HG02943 (cell line): ENCODE data around the gene DGKZ.
"Not testable (repeated sequence)": the region's sequence is repeated elsewhere in the genome, so short reads cannot be mapped to it uniquely, and the experiment has no call there.

ENCODE experiments used
- ATAC-seq: cut with Tn5 transposase; IDR thresholded peaks from one replicate; pipeline ENCODE4 v1.9.1; 2021; ENCODE audit warnings: mild to moderate bottlenecking, low read depth, moderate library complexity; ENCODE audit not compliant: unreplicated experiment

Gene DGKZ

DNA sequence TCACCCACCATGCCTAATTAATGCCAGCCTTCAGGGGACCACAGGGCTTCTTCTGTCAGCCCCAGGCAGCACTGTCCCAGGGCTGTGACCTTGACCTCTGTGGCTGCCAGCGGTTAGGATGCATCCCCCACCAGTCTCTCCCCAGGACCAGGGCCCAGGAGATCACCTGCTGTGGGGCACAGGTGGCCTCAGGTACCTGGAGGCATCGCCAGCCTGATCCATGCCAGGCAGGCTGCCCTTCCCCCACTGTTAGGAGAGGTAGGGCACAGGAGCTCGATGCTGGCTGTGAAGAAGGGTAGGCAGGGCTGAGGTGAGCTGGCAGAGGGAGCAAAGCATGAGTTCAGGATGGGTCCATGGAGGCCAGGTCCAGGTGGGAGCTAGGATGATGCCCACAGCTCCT lies 17.5 kb downstream of the DGKZ start:
- no peak for ATAC-seq

DNA sequence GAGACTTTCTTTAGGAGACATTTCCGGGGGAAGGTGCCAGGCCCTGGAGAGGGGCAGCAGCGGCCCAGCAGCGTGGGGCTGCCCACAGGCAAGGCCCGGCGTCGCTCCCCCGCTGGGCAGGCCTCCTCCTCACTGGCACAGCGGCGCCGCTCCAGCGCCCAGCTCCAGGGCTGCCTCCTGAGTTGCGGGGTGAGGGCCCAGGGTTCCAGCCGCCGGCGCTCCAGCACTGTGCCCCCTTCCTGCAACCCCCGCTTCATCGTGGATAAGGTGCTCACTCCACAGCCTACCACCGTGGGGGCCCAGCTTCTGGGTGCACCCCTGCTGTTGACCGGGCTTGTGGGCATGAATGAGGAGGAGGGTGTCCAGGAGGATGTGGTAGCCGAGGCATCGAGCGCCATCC lies 19.0 kb downstream of the DGKZ start:
- no peak for ATAC-seq

DNA sequence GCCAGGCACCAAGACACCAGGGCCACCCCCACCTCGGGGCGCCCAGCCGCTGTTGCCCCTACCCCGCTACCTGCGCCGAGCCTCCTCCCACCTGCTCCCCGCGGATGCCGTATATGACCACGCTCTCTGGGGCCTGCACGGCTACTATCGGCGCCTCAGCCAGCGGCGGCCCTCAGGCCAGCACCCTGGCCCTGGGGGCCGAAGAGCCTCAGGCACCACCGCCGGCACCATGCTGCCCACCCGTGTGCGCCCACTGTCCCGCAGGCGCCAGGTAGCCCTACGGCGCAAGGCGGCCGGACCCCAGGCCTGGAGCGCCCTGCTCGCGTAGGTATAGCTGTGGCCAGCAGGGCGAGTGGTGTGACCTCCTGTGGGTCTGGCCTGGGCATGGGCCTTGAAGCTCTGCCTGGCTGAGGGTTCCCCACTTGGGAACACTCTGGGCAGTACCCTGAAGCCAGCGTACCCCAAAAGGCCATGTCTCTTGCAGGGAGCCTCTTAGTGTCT lies 19.4 kb downstream of the DGKZ start:
- no peak for ATAC-seq

DNA sequence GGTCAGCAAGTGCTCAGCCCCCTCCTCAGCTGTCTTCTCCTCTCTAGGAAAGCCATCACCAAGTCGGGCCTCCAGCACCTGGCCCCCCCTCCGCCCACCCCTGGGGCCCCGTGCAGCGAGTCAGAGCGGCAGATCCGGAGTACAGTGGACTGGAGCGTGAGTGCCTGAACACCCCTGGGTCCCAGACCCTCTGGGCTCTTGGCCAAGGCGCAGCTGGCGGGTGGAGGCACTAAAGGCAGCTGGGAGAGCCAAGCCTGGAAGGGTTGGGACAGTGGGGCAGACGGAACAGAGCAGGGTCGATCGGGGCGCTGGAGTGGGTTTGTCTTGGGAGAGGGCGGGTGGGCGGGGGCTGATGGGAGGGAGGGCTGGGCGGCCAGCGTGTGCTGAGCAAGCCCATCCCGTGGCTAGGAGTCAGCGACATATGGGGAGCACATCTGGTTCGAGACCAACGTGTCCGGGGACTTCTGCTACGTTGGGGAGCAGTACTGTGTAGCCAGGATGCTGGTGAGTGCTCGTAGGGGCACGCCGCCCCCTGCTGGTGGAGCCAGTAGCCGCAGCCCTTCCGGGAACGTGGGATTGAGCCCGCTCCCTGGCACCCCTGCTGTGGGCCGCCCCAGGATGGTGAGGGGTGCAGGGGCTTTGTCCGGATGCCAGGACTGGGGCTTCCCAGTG lies 20.1 kb downstream of the DGKZ start:
- ATAC-seq = no peak

DNA sequence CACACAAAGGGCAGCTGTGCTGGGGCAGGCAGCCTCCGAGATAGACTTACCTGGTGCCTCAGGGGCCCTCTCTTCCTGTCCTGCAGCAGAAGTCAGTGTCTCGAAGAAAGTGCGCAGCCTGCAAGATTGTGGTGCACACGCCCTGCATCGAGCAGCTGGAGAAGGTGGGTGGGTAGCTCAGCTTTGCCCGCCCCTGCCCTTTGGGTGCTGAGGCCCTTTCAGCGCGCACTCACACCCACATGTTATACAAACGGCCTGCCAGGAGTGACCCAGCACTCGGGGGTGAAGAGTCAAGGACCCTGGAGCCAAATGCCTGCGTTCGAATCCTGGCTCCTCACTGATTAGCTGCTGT lies 20.6 kb downstream of the DGKZ start:
- no peak for ATAC-seq

DNA sequence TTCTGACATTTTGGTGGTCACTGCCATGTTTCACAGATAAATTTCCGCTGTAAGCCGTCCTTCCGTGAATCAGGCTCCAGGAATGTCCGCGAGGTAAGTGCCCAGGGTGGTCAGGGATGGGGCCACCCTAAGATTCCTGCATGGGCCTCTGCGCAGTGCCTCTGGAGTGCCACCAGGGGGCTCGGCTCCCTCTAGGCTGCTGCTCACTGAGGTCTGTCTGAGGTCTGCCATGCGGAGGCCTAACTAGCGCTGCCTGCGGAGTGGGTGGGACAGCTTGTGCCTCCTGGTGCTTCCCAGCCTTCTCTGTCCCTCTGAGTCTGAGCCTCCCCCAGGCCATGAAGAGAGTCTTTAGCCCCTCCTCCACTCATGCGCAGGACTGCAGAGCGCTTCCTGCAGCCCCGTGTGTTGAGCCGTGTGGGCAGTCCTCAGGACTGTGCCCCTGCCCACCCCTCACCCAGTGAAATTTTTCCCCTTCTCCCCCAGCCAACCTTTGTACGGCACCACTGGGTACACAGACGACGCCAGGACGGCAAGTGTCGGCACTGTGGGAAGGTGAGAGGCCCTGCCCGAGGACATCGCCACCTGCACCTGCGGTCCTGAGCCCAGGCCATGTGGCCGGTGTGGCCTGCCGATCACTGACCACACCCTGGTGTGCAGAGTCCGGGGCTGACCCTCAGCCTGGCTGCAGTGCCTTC lies 22.3 kb downstream of the DGKZ start:
- no peak for ATAC-seq

DNA sequence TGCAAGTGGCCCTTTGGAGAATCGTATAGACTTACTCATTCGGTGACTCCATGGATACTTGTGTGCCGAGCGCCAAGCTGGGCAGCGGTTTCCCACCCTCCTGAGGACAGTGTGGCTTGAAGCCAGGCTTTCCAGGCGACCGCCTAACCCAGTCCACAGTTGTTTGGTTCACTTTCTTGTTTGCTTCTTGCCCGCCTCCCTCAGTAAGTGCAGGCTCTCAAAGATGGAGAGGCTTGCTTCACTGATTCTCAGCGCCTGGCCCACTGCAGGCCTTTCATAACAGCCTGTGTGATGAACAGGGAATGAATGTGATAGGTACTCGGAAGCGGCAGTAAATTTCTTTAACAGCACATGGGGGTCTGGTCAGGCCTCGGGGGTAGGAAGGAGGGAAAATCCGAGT lies 23.0 kb downstream of the DGKZ start:
- no peak for ATAC-seq

DNA sequence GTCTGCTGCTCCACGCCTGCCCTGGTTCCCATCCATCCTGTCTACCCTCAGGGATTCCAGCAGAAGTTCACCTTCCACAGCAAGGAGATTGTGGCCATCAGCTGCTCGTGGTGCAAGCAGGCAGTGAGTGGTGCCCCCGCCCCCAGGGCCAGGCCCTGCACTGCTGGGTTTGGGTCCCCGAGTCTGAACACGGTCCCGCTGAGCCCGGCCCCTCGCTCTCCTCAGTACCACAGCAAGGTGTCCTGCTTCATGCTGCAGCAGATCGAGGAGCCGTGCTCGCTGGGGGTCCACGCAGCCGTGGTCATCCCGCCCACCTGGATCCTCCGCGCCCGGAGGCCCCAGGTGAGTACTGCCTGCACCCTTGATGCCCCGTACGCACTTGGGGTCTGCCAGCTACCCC lies 24.0 kb downstream of the DGKZ start:
- ATAC-seq = not testable (repeated sequence)

DNA sequence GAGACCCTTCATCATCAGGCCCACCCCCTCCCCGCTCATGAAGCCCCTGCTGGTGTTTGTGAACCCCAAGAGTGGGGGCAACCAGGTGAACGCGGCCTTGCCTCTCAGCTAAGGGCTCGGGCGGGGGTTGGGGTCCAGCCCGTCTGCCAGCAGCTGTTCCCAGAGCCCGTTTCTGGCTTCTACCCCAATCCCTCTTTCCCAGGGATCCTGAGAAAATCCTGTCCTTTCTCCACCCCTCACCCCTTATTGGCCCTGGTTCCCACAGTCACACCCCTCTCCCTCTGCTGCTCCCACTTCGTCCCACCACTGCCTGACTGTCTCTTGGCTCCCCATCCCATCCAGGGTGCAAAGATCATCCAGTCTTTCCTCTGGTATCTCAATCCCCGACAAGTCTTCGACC lies 24.8 kb downstream of the DGKZ start:
- ATAC-seq = no peak

DNA sequence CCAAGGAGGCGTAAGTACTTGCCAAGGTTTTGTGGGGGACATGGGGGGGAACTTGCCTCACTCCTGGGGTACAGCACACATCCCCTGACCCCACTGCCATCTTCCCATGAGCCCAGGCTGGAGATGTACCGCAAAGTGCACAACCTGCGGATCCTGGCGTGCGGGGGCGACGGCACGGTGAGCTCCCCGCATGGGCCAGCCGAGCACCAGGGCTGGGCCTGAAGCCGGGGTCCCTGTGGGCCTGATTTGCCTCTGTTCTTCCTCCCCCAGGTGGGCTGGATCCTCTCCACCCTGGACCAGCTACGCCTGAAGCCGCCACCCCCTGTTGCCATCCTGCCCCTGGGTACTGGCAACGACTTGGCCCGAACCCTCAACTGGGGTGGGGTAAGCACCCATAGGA lies 25.2 kb downstream of the DGKZ start:
- ATAC-seq = not testable (repeated sequence)

DNA sequence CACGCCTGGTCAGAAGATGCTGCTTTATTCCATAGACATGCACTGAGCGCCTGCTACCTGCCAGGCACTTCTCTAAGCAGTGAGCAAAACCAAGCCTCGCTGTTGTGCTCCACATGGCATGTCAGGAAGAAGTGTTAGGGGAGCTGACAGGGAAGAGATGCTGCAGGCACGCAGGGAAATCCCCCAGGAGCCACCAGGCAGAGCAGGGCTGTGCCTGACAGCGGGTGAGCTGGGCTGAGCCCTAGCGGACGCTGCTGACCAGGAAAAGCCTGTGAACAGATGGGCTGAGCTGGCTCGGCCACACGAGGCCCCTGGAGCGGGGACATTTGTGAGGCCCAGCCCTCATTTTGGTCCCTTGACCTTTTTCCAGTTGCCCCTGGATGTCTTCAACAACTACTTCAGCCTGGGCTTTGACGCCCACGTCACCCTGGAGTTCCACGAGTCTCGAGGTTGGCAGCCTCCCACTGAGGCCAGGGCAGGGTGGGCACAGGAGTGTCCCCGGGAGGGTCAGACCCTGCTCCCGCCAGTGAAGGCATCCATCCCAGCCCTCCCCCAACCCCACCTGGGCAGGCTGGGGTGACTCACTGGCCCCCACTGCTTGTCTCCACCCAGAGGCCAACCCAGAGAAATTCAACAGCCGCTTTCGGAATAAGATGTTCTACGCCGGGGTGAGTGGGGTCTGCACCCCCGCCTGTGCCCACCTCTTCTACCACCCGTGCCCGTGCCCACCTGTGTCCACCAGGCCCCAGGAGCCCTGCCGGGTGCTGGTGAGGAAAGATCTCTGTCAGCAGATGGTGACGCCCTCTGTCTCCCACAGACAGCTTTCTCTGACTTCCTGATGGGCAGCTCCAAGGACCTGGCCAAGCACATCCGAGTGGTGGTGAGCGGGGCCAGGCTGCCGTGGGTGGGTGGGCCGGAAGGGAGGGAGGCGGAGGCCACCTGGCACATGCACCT lies 26.8 kb downstream of the DGKZ start:
- ATAC-seq = no peak

DNA sequence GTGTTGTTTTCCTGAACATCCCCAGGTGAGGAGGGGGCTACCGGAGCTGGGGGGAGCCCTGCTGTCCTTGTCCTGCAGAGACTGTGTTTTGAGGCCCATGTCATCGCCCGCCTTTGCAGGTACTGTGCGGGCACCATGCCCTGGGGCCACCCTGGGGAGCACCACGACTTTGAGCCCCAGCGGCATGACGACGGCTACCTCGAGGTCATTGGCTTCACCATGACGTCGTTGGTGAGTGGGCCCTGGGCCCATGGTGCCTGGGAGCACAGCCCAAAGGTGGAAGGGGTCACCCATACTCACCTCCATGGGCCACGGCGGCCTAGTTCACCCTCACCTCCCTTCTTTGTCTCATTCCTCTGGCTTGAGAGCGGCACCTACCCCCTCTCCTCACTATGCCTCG lies 27.6 kb downstream of the DGKZ start:
- no peak for ATAC-seq

DNA sequence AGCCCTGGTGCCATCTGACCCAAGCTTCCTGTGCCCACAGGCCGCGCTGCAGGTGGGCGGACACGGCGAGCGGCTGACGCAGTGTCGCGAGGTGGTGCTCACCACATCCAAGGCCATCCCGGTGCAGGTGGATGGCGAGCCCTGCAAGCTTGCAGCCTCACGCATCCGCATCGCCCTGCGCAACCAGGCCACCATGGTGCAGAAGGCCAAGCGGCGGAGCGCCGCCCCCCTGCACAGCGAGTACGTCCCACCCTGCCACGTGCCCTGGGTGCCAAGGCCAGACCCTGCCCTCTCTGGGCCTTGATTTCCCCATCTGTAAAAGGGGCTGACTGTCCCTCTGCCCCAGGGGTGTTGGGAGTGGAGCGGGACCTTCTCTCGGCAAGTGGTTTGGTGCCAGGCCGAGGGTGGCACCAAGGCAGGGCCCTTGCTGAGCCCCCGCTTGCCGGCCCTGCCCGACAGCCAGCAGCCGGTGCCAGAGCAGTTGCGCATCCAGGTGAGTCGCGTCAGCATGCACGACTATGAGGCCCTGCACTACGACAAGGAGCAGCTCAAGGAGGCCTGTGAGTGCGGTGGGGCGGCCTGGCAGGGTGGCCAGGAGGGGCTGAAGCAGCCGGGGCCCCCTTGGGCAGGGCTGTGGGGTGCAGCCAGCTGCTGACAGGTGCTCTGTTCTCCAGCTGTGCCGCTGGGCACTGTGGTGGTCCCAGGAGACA lies 28.3 kb downstream of the DGKZ start:
- no peak for ATAC-seq

DNA sequence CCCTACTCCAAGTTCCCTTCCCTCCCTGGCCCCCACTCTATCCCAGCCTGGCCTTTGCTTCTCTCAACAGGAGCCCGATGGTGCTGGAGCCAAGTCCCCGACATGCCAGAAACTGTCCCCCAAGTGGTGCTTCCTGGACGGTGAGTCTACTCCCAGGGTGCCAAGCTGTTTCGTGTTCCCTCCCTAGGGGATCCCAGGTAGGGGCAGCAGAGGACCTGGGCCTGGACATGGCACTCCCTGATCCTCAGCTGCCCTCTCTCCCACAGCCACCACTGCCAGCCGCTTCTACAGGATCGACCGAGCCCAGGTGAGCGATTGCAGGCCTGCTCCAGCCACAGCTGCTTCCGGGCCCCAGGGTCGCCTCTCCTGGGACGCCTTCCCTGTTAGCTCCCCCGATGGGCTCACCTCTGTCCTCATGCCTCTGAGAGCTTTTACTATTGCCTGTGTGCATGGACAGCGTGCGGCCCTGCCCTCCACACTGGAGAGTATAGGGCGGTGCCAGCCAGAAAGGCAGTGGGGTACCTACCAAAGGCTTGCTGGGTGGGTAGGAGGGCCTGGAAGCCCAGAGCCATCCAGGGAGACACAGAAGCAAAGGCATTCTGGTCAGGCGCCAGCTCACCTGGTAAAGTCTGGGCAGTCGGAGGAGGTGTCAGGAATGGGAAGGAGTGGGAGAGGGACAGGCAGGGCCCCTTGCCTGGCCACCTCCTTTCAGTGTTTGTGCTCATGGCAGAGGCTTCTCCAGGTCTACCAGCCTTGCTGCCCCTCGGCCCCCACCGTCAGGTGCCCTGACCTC lies 29.2 kb downstream of the DGKZ start:
- no peak for ATAC-seq

DNA sequence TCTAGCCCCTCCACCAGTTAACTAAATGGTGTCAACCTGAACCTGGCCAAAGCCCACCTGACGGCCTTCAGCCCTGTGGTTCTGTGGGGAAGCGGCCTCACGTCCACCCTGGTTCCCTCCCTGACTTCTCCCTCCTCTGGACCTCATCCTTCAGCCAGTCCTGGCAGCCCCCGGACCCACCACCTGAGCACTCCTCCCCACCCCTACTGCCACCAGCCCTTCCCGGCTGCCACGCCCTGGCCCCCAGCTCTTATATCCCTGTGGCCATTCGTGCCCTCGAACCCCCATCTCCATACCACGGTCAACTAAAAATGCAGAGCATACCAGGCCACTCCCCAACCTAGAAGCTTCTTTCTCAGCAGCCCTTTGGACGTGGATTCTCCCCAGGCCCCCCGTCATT lies 30.0 kb downstream of the DGKZ start:
- ATAC-seq = no peak

DNA sequence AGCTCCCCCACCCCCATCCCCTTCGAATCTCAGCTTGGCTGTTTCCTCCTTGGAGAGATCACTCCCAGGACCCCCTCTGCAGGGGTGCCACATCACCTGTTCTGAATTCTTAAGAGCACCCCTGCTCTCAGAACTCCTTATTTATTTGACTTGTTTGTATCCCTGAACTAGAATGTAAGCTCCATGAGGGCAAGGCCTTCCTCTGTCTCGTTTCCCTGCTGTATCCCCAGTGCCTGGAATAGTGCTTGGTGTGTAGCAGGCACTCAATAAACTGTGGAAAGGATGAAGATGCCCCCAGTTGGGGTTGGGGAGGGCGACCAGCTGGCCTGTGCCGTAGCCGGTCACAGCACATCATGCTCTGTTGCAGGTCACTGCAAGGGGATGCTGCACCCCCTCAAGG lies 30.6 kb downstream of the DGKZ start:
- ATAC-seq = no peak

DNA sequence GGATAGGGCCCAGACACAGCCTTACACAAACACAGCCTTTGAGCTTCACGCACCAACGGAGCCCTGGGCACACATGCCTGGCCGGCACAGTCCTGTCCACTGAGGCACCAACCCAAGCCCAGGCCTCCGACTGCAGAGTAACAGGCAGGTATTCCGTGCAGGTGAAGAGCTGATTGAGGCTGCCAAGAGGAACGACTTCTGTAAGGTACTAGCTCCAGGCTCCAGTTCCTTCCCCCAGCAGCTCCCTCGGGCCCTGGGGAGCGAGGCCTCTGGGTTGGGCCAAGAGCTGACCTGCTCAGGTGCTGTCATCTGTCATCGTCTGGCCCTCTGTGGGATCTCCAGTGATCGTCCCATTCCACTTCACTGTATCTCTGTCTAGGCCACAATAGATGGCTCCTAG lies 31.0 kb downstream of the DGKZ start:
- no peak for ATAC-seq

DNA sequence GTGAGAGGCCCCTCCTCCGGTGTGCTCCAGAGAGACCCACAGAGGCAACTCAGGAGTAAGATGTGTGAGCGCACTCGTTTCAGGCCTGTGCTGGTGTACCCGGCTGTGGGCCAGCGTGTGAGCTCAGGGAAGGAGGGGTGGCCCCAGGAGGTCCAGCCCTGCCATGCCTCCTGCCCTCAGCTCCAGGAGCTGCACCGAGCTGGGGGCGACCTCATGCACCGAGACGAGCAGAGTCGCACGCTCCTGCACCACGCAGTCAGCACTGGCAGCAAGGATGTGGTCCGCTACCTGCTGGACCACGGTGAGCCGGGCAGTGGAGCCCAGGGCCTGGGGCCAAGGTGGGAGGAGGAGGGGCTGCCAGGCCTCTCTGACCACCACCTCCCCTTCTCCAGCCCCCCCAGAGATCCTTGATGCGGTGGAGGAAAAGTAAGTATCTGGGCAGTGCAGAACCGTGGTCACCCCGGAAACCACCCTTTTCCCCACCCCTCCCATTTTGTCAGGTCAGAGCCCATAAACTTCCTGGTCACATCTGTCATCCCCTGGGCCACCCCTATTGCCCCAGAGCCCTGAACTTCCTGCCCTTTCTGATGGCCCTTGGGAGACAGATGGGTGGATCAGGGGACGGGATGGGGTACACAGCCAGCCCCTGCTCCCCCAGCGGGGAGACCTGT lies 31.7 kb downstream of the DGKZ start:
- no peak for ATAC-seq
